AG04449 (cell line): ENCODE results near the gene TMUB2.

Experiments
- CTCF ChIA-PET: fragments of 350-600 bp; formaldehyde crosslinking; extraction: SDS; loops from one replicate; lab custom pipeline; 2021; ENCODE audit warnings: antibody characterized with exemption; lab: Yijun Ruan, JAX
- POLR2A ChIA-PET: fragments of 400-600, 350-600 bp; formaldehyde crosslinking; extraction: SDS; loops from one replicate; lab custom pipeline; 2020; ENCODE audit warnings: antibody characterized with exemption, inconsistent platforms; lab: Yijun Ruan, JAX
- DNase-seq: peaks from one replicate; pipeline ENCODE4 v3.0.0-alpha.2; 2010; ENCODE audit warnings: low read depth, low spot score
- H3K4me3 ChIP-seq: 2 replicates; pipeline ENCODE4 v1.5.1; 2011; ENCODE audit warnings: low read depth, mild to moderate bottlenecking, control low read depth, low read length
- TF ChIP-seq, protein P1 (sequence below): IDR thresholded peaks from one replicate; pipeline ENCODE4 v1.5.1; 2011; ENCODE audit warnings: mild to moderate bottlenecking, moderate library complexity, low read length, control low read depth, inconsistent platforms; ENCODE audit not compliant: insufficient read depth; ENCODE audit errors: missing control alignments

TMUB2 gene

DNA sequence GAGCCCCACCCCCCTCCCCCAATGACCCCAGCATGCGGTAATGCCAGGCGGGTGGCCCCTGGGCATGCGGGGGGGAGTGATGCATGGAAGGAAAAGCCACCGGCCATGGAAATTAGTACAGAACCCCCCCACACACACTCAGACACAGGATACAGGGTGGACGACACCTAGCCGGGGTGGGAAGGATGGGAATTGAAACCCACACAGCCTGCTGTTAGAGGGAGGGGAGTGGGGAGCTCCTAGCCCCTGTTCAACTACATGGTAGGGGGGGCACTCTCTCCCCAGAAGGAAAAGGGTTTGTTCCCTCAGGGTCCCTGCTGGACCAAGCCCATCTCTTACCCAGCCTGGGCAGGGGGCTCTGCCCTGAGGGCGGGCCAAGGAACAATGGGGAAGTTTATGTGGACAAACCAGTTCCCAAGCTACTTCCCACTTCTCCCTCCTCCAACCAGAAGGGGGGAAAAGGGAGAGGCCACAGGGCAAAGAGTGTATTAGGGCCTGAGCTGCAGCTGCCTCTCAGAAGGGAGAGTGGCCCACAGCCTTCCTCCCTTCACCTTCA lies 5.2 kb downstream of the TMUB2 start:
- TF ChIP-seq, protein P1, sequence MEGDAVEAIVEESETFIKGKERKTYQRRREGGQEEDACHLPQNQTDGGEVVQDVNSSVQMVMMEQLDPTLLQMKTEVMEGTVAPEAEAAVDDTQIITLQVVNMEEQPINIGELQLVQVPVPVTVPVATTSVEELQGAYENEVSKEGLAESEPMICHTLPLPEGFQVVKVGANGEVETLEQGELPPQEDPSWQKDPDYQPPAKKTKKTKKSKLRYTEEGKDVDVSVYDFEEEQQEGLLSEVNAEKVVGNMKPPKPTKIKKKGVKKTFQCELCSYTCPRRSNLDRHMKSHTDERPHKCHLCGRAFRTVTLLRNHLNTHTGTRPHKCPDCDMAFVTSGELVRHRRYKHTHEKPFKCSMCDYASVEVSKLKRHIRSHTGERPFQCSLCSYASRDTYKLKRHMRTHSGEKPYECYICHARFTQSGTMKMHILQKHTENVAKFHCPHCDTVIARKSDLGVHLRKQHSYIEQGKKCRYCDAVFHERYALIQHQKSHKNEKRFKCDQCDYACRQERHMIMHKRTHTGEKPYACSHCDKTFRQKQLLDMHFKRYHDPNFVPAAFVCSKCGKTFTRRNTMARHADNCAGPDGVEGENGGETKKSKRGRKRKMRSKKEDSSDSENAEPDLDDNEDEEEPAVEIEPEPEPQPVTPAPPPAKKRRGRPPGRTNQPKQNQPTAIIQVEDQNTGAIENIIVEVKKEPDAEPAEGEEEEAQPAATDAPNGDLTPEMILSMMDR, result no peak
- ChIA-PET CTCF (interaction anchor here (0.8 to 2.2 kb wide), 6 partner anchors 12 to 330 kb away, joined by 3 to 9 read pairs (median 4); no protein-coding TSS in a partner anchor), POLR2A (interaction anchor here (1.0 kb wide), 1 partner anchor 26 kb away, joined by 3 read pairs; no protein-coding TSS in a partner anchor)
- DNase-seq, result no peak
- H3K4me3 ChIP-seq, result no peak overlapping the region

DNA sequence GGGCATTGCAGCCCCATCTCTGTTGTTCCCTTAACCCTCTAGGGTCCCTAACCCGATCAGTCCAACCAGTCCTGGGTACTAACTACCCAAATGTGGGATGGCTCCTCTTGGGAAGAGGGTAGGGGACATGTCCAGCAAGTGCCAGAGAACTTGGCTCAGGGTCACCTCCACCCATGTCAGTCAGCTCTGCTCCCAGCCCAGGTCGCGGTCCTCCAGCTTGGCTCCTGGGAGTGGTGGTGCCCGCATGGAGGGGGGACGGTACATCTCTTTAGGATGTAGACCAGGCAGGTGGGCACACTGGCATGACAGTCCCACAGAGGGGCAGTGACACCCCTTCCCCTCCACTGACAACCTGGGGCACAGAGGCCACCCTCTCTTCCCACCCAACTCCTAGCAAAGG lies 6.0 kb downstream of the TMUB2 start:
- CTCF ChIA-PET, result no interaction called here
- TF ChIP-seq, protein P1, result no peak
- no peak overlapping the region for H3K4me3 ChIP-seq
- DNase-seq, result no peak
- POLR2A ChIA-PET, result no interaction called here

DNA sequence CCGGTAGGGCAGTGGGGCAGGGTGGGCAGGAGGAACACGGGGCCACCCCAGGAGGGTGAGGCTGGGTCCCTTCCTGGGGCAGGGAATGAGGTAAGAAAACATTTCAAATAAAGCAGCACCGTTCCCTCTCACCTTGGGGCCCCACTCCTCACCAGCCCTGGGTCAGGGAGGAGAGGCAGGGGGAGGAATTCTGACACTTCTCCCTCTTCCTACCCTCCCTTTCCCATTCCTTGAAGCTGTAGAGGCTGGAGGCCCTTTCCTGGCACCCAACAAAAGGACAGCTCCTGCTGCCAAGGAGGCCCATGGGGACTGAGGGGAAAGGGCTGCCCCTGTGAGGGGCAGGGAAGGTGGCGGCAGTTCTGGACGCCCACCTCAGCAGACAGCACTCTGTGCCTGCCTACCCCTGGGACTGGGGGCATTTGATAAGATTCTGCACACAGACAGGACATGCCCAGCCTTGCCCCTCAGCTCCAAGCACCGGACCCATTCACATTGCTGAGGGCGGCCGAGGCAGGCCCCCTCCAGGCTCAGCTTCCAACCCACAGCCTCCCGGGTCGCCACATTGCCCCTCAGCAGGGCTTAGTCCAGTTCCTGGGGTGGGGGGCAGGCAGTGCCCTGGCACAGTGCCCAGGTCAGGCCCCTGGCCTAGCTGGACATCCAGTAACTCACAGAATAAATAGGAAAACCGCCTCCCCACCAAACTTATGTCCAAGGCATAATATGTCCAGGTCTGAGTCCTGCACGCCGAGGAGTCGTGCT lies 6.7 kb downstream of the TMUB2 start:
- no peak overlapping the region for H3K4me3 ChIP-seq
- ChIA-PET POLR2A (no interaction called here), CTCF (interaction anchor here (0.6 to 0.7 kb wide), 2 partner anchors 15 to 176 kb away, joined by 3 read pairs; no protein-coding TSS in a partner anchor)
- TF ChIP-seq, protein P1, result no peak
- DNase-seq, result no peak

DNA sequence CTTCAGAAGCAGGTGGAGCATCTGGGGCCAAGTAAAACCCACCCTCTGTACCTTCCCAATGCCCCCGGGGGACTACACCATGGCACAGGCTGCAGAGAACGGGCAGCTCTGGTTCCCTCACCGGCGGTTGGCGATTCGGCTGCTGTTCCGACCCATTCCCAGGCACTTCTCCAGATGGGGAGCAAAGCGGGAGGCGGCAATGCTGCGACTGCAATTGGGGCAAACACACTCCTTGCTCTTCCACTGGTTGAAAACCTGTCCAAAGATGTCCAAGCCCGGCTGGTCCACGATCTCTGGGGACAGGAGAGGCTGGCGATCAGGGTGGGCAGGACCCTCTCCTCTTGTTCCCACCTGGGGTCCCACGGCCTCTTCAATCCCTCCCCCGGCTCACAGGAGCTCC lies 10.3 kb downstream of the TMUB2 start:
- POLR2A ChIA-PET, result interaction anchor here (1.3 kb wide), 1 partner anchor 11 kb away, joined by 3 read pairs; no protein-coding TSS in a partner anchor
- no peak for DNase-seq
- CTCF ChIA-PET, result interaction anchor here (1.4 to 2.4 kb wide), 4 partner anchors 12 to 154 kb away, joined by 4 to 10 read pairs (median 6); no protein-coding TSS in a partner anchor
- TF ChIP-seq, protein P1, result no peak
- H3K4me3 ChIP-seq, result no peak overlapping the region

DNA sequence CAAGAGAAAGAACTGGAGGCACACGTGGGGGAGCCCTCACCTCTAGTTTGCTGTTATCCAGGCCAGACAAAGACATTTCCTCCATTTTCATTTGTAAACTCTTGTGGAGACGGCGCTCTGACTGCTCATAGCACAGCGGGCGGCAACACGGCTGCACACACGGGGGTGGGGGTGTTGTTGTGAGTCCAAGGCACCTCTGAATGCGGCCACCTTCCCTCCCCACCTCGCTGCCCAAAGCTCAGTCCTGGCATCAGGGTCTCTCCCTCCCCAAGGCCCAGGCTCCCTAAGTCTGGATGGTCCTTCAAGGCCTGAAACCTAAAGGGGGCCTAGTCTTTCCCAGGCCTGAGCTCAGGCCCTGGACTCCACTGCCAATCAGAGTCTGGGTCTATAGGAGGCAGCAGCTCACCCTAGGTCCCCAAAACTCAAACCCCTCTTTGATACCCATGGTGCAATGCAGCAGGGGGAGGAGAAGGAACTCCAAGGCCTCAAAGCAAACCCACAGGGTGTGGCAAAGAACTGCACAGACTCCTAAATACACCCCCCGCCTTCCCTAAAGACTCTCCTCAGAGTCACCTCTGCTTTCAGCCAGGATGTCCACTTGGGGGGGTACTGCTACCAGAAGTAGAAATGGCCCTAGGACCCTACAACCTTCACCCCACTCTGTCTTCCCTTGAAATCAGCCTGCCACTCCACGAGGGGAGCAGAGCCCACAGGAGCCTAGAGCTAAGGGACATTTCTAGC lies 11.4 kb downstream of the TMUB2 start:
- no peak for DNase-seq
- POLR2A ChIA-PET, result interaction anchor here (0.6 to 2.0 kb wide), 5 partner anchors 10 to 199 kb away, joined by 3 to 10 read pairs (median 3); partner anchors contain the start of gene UBTF
- H3K4me3 ChIP-seq, result peak overlapping the region; percentile 79
- TF ChIP-seq, protein P1, result no peak
- CTCF ChIA-PET, result interaction anchor here (1.0 to 2.4 kb wide), 8 partner anchors 9 to 160 kb away, joined by 3 to 15 read pairs (median 6); no protein-coding TSS in a partner anchor
